H1 (cell line): ENCODE results near the gene GH2. TPM values are rescaled to one million over a fixed set of nuclear protein-coding genes. Genes with fewer than 3 reads are reported as not detected.

Experiments used
- CTCF ChIA-PET: fragments of 300-600 bp; sonication (Branson Sonifier 250); formaldehyde crosslinking; loops from one replicate; lab custom pipeline; 2021; ENCODE audit not compliant: partially characterized antibody; lab: Charles Lee
- POLR2A ChIA-PET: fragments of 300-600 bp; sonication (Branson Sonifier 250); formaldehyde crosslinking; loops from one replicate; lab custom pipeline; 2021; ENCODE audit warnings: inconsistent platforms; ENCODE audit not compliant: partially characterized antibody; lab: Charles Lee
- DNase-seq, 2 experiments: peaks; one replicate each; pipeline versions ENCODE4 v3.0.0 to v3.0.0-alpha.2; 2010 to 2022; ENCODE audit warnings: low spot score in 2 of 2, low read depth in 1 of 2, mixed read lengths in 1 of 2
- FAIRE-seq: peaks from 2 replicates; lab custom pipeline; 2011; peaks lifted over from hg19 to GRCh38; lab: Jason Lieb, UNC
- H2AFZ ChIP-seq: 2 replicates; pipeline ENCODE4 v1.8.1; 2012; ENCODE audit warnings: low read length, inconsistent platforms
- H2AK5ac ChIP-seq: 2 replicates; pipeline ENCODE4 v1.6.1; 2013; ENCODE audit warnings: low read depth, low read length
- H2BK120ac ChIP-seq: replicated peaks from 2 replicates; pipeline ENCODE3; 2013; ENCODE audit warnings: low read depth, low read length, inconsistent platforms
- H2BK12ac ChIP-seq: 2 replicates; pipeline ENCODE4 v1.6.1; 2013; ENCODE audit warnings: low read depth, low read length
- H2BK15ac ChIP-seq: 2 replicates; pipeline ENCODE4 v1.6.1; 2013; ENCODE audit warnings: low read length
- H2BK20ac ChIP-seq: 2 replicates; pipeline ENCODE4 v1.6.1; 2013; ENCODE audit warnings: low read length
- H2BK5ac ChIP-seq: 2 replicates; pipeline ENCODE4 v1.6.1; 2013; ENCODE audit warnings: low read depth, low read length
- H3K14ac ChIP-seq: 2 replicates; pipeline ENCODE4 v1.6.1; 2013; ENCODE audit warnings: inconsistent platforms; ENCODE audit not compliant: insufficient read length
- H3K18ac ChIP-seq: 2 replicates; pipeline ENCODE4 v1.6.1; 2013; ENCODE audit warnings: low read length; ENCODE audit errors: extremely low read depth
- H3K23ac ChIP-seq: 2 replicates; pipeline ENCODE4 v1.6.1; 2013; ENCODE audit warnings: inconsistent platforms; ENCODE audit not compliant: insufficient read length
- H3K23me2 ChIP-seq: 2 replicates; pipeline ENCODE4 v1.6.1; 2013; ENCODE audit warnings: low read depth, low read length
- H3K27ac ChIP-seq: 2 replicates; pipeline ENCODE4 v1.6.1; 2011; ENCODE audit warnings: low read depth, low read length, inconsistent platforms
- H3K27me3 ChIP-seq, 4 experiments: replicated peaks in 1 of 4; 1 replicate in 1 of 4; 2 replicates in 3 of 4; pipeline versions ENCODE4 v1.6.1 to v1.8.1; 2011 to 2013; ENCODE audit warnings: low read length in 3 of 4, mild to moderate bottlenecking in 3 of 4, inconsistent platforms in 2 of 4, mixed read lengths in 2 of 4, moderate library complexity in 1 of 4; ENCODE audit not compliant: control insufficient read depth in 3 of 4, insufficient read depth in 3 of 4; ENCODE audit errors: extremely low read depth in 1 of 4
- H3K36me3 ChIP-seq, 4 experiments: 2 replicates each; pipeline versions ENCODE4 v1.6.1 to v1.8.1; 2011 to 2013; ENCODE audit warnings: mild to moderate bottlenecking in 4 of 4, low read length in 3 of 4, moderate library complexity in 2 of 4, control low read depth in 1 of 4, inconsistent platforms in 1 of 4; ENCODE audit not compliant: insufficient read depth in 4 of 4, control insufficient read depth in 2 of 4
- H3K4ac ChIP-seq: replicated peaks from 2 replicates; pipeline ENCODE3; 2013; ENCODE audit warnings: low read length, low read depth, mixed read lengths, inconsistent platforms; ENCODE audit not compliant: insufficient read length
- H3K4me1 ChIP-seq, 4 experiments: replicated peaks in 1 of 4; 1 replicate in 1 of 4; 2 replicates in 3 of 4; pipeline versions ENCODE4 v1.6.1 to v1.8.1; 2011 to 2013; ENCODE audit warnings: low read length in 3 of 4, inconsistent platforms in 2 of 4, mixed read lengths in 1 of 4; ENCODE audit not compliant: insufficient read depth in 4 of 4, control insufficient read depth in 3 of 4
- H3K4me2 ChIP-seq, 2 experiments: 2 replicates each; pipeline versions ENCODE4 v1.6.1 to v1.8.1; 2011 to 2013; ENCODE audit warnings: low read depth in 2 of 2, low read length in 2 of 2, control low read depth in 1 of 2, inconsistent platforms in 1 of 2, mild to moderate bottlenecking in 1 of 2; ENCODE audit not compliant: insufficient read depth in 1 of 2
- H3K4me3 ChIP-seq, 4 experiments: fragments of 200-600, 300-600 bp in 1 of 4; sonication (generic), shearing (Covaris generic), sonication (Bioruptor Twin) in 1 of 4; 2 replicates each; pipeline versions ENCODE4 v1.5.1 to v1.8.1; 2011 to 2016; ENCODE audit warnings: low read length in 4 of 4, low read depth in 3 of 4, control low read depth in 2 of 4, inconsistent platforms in 2 of 4, mild to moderate bottlenecking in 2 of 4, mixed read lengths in 1 of 4, moderate library complexity in 1 of 4; ENCODE audit not compliant: insufficient read depth in 2 of 4; ENCODE audit errors: extremely low read depth in 1 of 4
- H3K56ac ChIP-seq: replicated peaks from 2 replicates; pipeline ENCODE3; 2013; ENCODE audit warnings: low read depth, mild to moderate bottlenecking, mixed read lengths, low read length, inconsistent platforms; ENCODE audit not compliant: insufficient read length
- H3K79me1 ChIP-seq: 2 replicates; pipeline ENCODE4 v1.6.1; 2013; ENCODE audit warnings: low read depth, low read length, control low read depth
- H3K79me2 ChIP-seq, 2 experiments: 2 replicates each; pipeline versions ENCODE4 v1.6.1 to v1.8.1; 2012 to 2013; ENCODE audit warnings: low read length in 2 of 2, mild to moderate bottlenecking in 2 of 2, inconsistent platforms in 1 of 2; ENCODE audit not compliant: insufficient read depth in 2 of 2, control insufficient read depth in 1 of 2
- H3K9ac ChIP-seq, 4 experiments: replicated peaks in 1 of 4; 1 replicate in 1 of 4; 2 replicates in 3 of 4; pipeline versions ENCODE4 v1.6.1 to v1.8.1; 2011 to 2013; ENCODE audit warnings: low read depth in 3 of 4, low read length in 3 of 4, control low read depth in 2 of 4, mild to moderate bottlenecking in 2 of 4, moderate library complexity in 2 of 4, inconsistent platforms in 1 of 4; ENCODE audit errors: extremely low read depth in 1 of 4
- H3K9me3 ChIP-seq, 2 experiments: 2 replicates each; pipeline versions ENCODE4 v1.6.1 to v1.8.1; 2012 to 2013; ENCODE audit warnings: mild to moderate bottlenecking in 2 of 2, moderate library complexity in 2 of 2, control low read depth in 1 of 2, inconsistent platforms in 1 of 2, low read depth in 1 of 2, low read length in 1 of 2, mixed read lengths in 1 of 2; ENCODE audit not compliant: insufficient read depth in 2 of 2
- H4K20me1 ChIP-seq, 2 experiments: replicated peaks in 1 of 2; 2 replicates each; pipeline versions ENCODE3 to v1.8.1; 2011 to 2013; ENCODE audit warnings: inconsistent platforms in 2 of 2, low read length in 2 of 2, mild to moderate bottlenecking in 1 of 2; ENCODE audit not compliant: insufficient read depth in 2 of 2, control insufficient read depth in 1 of 2
- H4K5ac ChIP-seq: 2 replicates; pipeline ENCODE4 v1.6.1; 2013; ENCODE audit warnings: low read length, low read depth, mixed read lengths, inconsistent platforms; ENCODE audit not compliant: insufficient read length
- H4K8ac ChIP-seq: 2 replicates; pipeline ENCODE4 v1.8.0; 2013; ENCODE audit warnings: mild to moderate bottlenecking, moderate library complexity, low read length, inconsistent platforms; ENCODE audit not compliant: insufficient read depth; ENCODE audit errors: extremely low read depth
- H4K91ac ChIP-seq: replicated peaks from 2 replicates; pipeline ENCODE3; 2013; ENCODE audit warnings: low read length, mixed read lengths, inconsistent platforms; ENCODE audit not compliant: insufficient read length
- BCL11A ChIP-seq, 2 experiments: IDR thresholded peaks; one replicate each; pipeline ENCODE4 v1.6.1; 2011; ENCODE audit warnings: low read depth in 2 of 2, low read length in 2 of 2, mild to moderate bottlenecking in 2 of 2
- CHD2 ChIP-seq: IDR thresholded peaks from 2 replicates; pipeline ENCODE4 v1.6.1; 2012; ENCODE audit warnings: low read length, improper control_type of control experiment
- EGR1 ChIP-seq: IDR thresholded peaks from 2 replicates; pipeline ENCODE4 v1.6.1; 2011; ENCODE audit warnings: low read depth, low read length, borderline replicate concordance
- EZH2 ChIP-seq: fragments of 200-600 bp; sonication (generic); IDR thresholded peaks from 2 replicates; pipeline ENCODE4 v1.7.1; 2012; ENCODE audit warnings: low read depth, mild to moderate bottlenecking, moderate library complexity, low read length, inconsistent platforms; ENCODE audit not compliant: severe bottlenecking
- HDAC6 ChIP-seq: IDR thresholded peaks from one replicate; pipeline ENCODE4 v1.7.1; 2012; ENCODE audit warnings: low read depth, mild to moderate bottlenecking, inconsistent platforms, low read length, moderate library complexity
- JUND ChIP-seq: IDR thresholded peaks from 2 replicates; pipeline ENCODE4 v1.6.1; 2011; ENCODE audit warnings: mild to moderate bottlenecking, improper control_type of control experiment, low read length
- POLR2A ChIP-seq, 2 experiments: IDR thresholded peaks; 1 replicate in 1 of 2; 2 replicates in 1 of 2; pipeline ENCODE4 v1.6.1; 2011; ENCODE audit warnings: low read depth in 2 of 2, low read length in 2 of 2, mild to moderate bottlenecking in 2 of 2; ENCODE audit errors: control extremely low read depth in 1 of 2
- RFX5 ChIP-seq: IDR thresholded peaks from 2 replicates; pipeline ENCODE4 v1.6.1; 2011; ENCODE audit warnings: low read depth, low read length, improper control_type of control experiment, borderline replicate concordance
- SIN3A ChIP-seq, 2 experiments: IDR thresholded peaks in 1 of 2; conservative IDR thresholded peaks in 1 of 2; 2 replicates each; pipeline ENCODE4 v1.6.1; 2011 to 2012; ENCODE audit warnings: low read length in 2 of 2, improper control_type of control experiment in 1 of 2, low read depth in 1 of 2, mild to moderate bottlenecking in 1 of 2
- WGBS, 2 experiments: shearing (Covaris generic) in 1 of 2; methylation state at CpG; one replicate each; pipeline versions ENCODE4 v1.1.6 to v1.1.7; 2013 to 2015; ENCODE audit warnings: low lambda C conversion rate in 2 of 2, mixed read lengths in 2 of 2, inconsistent platforms in 1 of 2, low coverage in 1 of 2, missing lambda C conversion rate in 1 of 2; ENCODE audit not compliant: insufficient replicate concordance in 2 of 2, insufficient coverage in 1 of 2, insufficient read length in 1 of 2; ENCODE audit errors: extremely low coverage in 1 of 2, missing lambda C conversion rate in 1 of 2; 5-methylcytosine and 5-hydroxymethylcytosine counted together
- polyA plus RNA-seq, 7 experiments: library from polyadenylated mRNA; depleted of rRNA in 3 of 7; stranded (reverse) in 5 of 7; unstranded in 2 of 7; fragments of >200 nt in 5 of 7; fragments of 200-250 nt in 2 of 7; gene quantifications; 1 replicate in 5 of 7; 2 replicates in 1 of 7; 4 replicates in 1 of 7; pipeline versions ENCODE4 v1.2.1 to v1.2.3, GENCODE V29; 2011 to 2013; ENCODE audit warnings: missing spikeins in 2 of 7, mixed read lengths in 2 of 7
- total RNA-seq: library from RNA; stranded (reverse); fragmentation: NEBNext Ultra II Directional; extraction: Animal tissue kit (Norgen Biotek cat#: 25700); gene quantifications from 2 replicates; pipeline ENCODE4 v1.2.1, GENCODE V29; 2021

Gene GH2
- total and polyA plus RNA-seq, 2 of the 8 experiments (the other 6 are each of a cell fraction or from before 2014, with no cell fraction given): 0.60 to 1.5 TPM

DNA sequence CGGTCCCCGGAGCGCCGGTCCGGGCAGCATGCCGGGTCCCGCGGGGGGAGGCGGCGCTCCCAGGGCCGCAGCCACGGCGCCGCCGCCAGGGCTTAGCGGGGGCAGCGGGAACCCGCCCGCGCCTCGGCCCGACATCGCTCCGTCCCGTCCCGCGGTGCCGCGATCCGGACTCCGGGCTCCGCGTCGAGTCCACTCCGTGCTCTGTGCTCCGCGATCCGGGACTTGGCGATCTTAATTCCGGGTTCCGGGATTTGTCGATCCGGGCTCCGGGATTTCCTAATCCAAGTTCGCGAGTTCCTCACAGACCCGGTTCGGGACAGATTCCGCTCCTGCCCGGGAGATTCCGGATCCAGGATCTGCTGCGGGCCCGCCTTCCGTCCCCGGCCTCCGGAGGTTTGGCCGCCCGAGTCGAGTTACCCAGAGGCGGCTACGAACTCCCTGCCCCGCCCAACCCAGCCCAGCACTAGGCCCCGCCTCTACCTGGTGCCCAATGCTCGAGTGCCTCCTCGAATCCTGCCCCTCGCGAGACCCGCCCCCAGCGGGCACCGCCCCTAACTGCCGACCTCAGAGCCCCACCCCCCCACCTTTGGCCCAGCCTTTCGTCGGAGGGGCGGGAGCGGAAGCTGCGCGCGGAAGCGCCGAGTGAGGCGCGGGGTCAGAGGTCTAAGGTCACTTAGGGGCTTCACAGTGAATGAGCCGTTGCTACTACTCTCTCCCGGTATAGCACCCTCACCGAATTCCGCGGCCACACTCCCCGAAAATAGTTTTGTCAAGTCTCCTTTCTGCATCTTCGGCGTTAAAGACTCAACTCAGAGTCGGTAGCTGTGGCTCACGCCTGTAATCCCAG, 39.0 kb downstream of the GH2 start, which contains the start of gene SMARCD2:
TSS of gene SMARCD2 (minus strand) at position 146 of the 847 bp plus-strand sequence. CDS start at position 135, 11 bp downstream.
- H3K56ac ChIP-seq: peak within 1 kb of the TSS; percentile 73
- no peak for FAIRE-seq
- TF ChIP-seq RFX5 (peak; percentile 90), EGR1 (peak; percentile 87), HDAC6 (no peak), CHD2 (peak; percentile 95), POLR2A (IDR thresholded peaks at IDR 0.05; ENCODE audit: control extremely low read depth in 1 of 2, low read depth in 2 of 2, low read length in 2 of 2) (peak in 1 of 2 experiments; percentile 43; a peak in 1 of 3 replicates), BCL11A (IDR thresholded peaks at IDR 0.05; ENCODE audit: low read depth in 2 of 2, low read length in 2 of 2) (no peak), SIN3A (conservative IDR thresholded peaks at IDR 0.05 in 1 of 2, IDR thresholded peaks at IDR 0.05 in 1 of 2; ENCODE audit: low read depth in 1 of 2, low read length in 2 of 2) (peak in 1 of 2 experiments; percentile 95; a peak in 3 of 4 replicates), JUND (peak; percentile 81), EZH2 (no peak)

More for the DNA sequence above, 39.0 kb downstream of the GH2 start, which contains the start of gene SMARCD2:
- Histone ChIP-seq H3K4ac (peak within 1 kb of the TSS; percentile 8), H2BK20ac (no peak within 1 kb of the TSS), H3K4me3 (peak within 1 kb of the TSS; percentile 76 to 97 (median 83)), H3K9me3 (no peaks in the 10 kb centered on the region), H3K18ac (peak within 1 kb of the TSS; percentile 24), H3K4me2 (peak within 1 kb of the TSS; percentile 93), H3K36me3 (no peaks in the 10 kb centered on the region), H3K27ac (peak within 1 kb of the TSS; percentile 65; the same call in 1 of the 2 replicates), H2BK15ac (no peak within 1 kb of the TSS), H2AK5ac (no peak within 1 kb of the TSS), H3K79me2 (peaks cover 11 to 32% of the 10 kb centered on the region in 2 experiments), H3K23ac (no peak within 1 kb of the TSS), H4K5ac (peak within 1 kb of the TSS; percentile 38), H3K27me3 (peaks cover 0 to 16% (median 10%) of the 10 kb centered on the region in 4 experiments; a peak in 6 of 7 replicates), H3K14ac (no peak within 1 kb of the TSS), H3K9ac (peak within 1 kb of the TSS; percentile 68 to 81 (median 73)), H3K4me1 (peaks cover 3 to 26% (median 24%) of the 10 kb centered on the region in 4 experiments), H3K79me1 (peaks cover 15% of the 10 kb centered on the region), H2BK12ac (peak within 1 kb of the TSS; percentile 68; the same call in 1 of the 2 replicates), H2BK5ac (peak within 1 kb of the TSS; percentile 73; the same call in 1 of the 2 replicates), H4K91ac (peak within 1 kb of the TSS; percentile 14), H3K23me2 (peaks cover 8% of the 10 kb centered on the region), H4K8ac (peak within 1 kb of the TSS; percentile 54), H4K20me1 (peaks cover 0 to 4% of the 10 kb centered on the region in 2 experiments), H2BK120ac (no peak within 1 kb of the TSS), H2AFZ (peak within 1 kb of the TSS; percentile 43; the same call in 1 of the 2 replicates)
- ChIA-PET POLR2A (interaction anchor here (0.9 to 27.8 kb wide), 4 partner anchors 10 to 303 kb away, joined by 3 to 593 read pairs (median 8); partner anchors contain the start of genes CCDC47, DDX42, FTSJ3 and PSMC5), CTCF (interaction anchor here (0.9 to 6.9 kb wide), 2 partner anchors 12 to 15 kb away, joined by 3 to 77 read pairs; no protein-coding TSS in a partner anchor)
- 2% methylated on average over 63 of the region's 92 CpGs; no CpG with 5 or more reads in 1 of the 2 experiments for WGBS, 2 experiments
- DNase-seq: peak; percentile 97
